Putamen (tissue), 1 donor: ENCODE measurements around the gene ZNF709.
A peak's percentile ranks its signal among the peaks of the same experiment; 100 is the strongest.
"Not testable (repeated sequence)": the region's sequence is repeated elsewhere in the genome, so short reads cannot be mapped to it uniquely, and the experiment has no call there.

Source experiments
- DNase-seq: peaks from one replicate; pipeline ENCODE4 v3.0.0-alpha.2; 2016; ENCODE audit warnings: low spot score

ZNF709 gene

DNA sequence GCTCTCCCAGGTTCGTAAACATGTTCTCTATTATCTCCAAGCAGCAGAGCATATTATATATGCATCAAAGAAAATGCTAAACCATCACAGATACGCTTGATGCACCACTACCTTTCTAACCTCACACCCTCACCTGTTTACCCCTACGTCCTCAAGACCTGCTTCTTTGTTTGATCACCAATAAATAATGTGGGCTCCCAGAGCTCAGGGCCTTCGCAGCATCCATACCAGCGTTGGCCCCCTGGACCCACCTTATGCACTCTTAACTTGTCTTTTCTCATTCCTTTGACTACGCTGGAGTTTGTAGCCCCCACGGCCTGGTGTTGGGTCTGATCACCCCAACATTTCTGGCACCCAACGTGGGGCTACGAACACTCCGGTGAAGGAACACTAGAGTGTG, 33.8 kb downstream of the ZNF709 start:
- no peak for DNase-seq

DNA sequence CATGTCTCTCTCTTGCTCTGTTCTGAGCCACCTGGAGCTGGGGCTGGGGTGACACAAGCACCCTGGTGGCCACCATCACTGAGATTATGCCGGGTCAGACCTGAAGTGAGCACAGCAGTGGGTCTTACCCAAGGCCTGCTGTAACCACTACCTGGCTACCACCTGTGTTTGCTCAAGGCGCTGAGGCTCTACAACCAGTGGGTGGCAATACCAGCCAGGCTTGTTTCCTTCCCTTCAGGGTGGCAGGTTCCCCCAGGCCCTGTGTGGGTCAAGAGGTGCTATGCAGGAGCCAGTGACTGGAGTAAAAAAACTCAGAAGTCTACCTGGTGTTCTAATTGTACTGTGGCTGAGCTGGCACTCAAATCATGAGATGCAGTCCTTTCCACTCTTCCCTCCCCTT, 35.8 kb downstream of the ZNF709 start:
- no peak for DNase-seq

DNA sequence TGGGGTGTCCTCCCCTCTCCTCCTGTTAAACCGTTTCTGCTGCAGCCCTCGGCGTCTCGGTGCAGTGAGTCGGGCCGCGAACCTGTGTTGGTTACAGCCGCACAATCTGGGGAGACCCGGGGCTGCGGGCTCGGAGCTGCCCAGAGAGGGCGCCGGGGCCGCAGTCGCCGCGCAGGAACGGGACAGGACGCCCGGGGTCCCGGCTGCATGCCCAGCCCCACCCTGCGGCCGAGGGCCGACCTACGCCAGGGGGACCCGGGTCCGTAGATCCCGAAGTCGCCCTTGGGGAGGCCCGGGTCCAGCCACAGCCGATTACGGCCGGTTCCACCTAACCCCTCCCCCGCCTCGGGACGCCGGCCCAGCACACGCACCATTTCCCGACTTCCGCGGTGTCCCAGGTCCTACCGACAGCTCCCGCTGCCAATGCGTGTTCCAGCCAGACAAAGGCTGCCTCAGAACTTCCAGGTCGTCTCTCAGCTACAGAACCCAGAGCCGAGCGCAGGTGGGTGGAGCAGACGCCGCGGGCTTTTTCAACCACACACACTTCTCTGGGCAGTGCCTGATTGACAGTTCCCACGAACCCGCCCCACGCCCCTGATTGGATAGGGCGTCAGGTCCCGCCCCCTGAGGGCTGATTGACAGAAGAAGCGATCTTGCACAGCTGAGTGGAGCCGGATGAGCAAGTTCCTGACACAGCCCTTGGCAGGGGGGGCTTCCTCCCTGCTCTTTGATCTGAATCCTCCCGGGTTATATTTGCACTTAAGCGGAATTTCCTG, 43.9 kb downstream of the ZNF709 start, which contains the start of gene ZNF443:
ZNF443 (minus strand) TSS at position 481 of the 776 bp plus-strand sequence; CDS start at position 374, 107 bp downstream.
- DNase-seq: peak; percentile 98

DNA sequence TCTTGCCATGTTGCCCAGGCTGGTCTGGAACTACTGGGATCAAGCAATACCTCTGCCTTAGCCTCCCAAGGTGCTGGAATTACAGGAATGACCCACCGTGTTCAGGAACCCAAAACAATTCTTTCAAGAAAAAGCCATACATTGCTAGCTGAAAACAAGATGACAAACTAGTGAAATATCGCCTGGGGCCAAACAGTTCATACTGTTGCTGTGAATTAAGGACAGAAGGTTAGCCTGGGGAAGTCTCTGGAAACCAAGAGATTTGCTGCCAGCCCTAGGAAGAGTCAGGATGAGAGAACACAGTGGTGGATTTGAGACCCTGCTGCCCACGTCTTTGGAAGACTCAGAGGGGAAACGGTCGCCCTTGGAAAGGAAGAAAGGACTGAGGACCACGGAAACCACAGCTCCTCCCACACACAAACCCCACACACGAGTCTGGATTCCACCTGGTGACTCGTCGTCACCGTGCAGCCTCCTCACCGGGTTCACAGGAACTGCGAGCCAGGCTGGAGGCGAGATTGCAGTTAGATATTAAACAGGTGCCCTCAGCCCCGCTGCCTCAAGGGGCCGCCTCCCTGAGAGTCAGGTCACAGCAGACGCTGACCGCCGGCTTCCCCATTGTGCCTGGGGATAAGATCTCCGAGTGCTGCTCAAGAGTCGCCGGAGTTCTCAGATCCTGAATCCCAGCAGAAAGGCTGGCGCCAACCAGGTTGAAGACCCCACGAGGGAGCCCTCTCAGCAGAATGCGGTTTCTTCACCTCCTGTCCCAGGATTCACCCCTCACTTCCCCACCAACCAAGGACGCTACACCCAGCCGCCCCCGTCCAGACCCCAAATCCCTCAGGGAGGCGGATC, 44.7 kb downstream of the ZNF709 start:
- not testable (repeated sequence) for DNase-seq

DNA sequence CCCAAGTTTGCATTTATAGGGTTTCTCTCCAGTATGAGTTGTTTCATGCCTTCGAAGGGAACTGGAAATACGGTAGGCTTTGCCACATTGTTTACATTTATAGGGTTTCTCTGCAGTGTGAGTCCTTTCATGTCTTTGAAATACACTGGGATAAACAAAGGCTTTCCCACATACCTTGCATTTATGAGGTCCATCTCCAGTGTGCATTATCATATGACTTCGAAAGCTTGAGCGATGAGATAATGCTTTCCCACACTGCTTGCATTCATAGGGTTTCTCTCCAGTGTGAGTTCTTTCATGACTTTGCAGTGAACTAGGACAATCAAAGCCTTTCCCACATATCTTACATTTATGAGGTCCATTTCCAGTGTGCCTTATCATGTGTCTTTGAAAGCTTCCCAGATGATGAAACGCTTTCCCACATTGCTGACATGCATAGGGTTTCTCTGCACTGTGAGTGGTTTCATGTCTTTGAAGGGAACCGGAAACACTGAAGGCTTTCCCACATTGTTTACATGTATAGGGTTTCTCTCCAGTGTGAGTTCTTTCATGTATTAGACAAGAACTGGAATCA, 53.8 kb downstream of the ZNF709 start:
- DNase-seq: not testable (repeated sequence)

DNA sequence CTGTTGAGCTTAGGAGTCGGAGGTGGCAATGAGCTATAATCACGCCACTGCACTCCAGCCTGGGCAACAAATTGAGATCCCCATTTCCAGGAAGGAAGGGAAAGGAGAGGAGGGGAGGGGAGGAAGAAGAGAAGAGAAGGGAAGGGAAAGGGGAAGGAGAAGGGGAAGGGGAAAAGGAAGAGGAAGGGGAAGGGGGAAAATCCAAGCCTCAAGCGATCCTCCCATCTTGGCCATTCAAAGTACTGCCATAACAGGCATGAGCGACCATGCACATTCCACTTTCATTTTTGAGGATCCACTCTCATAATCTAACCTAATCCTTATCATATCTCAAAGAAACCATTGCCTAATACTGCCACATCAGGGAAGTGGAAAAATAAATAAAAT, 58.7 kb downstream of the ZNF709 start:
- DNase-seq: no peak

DNA sequence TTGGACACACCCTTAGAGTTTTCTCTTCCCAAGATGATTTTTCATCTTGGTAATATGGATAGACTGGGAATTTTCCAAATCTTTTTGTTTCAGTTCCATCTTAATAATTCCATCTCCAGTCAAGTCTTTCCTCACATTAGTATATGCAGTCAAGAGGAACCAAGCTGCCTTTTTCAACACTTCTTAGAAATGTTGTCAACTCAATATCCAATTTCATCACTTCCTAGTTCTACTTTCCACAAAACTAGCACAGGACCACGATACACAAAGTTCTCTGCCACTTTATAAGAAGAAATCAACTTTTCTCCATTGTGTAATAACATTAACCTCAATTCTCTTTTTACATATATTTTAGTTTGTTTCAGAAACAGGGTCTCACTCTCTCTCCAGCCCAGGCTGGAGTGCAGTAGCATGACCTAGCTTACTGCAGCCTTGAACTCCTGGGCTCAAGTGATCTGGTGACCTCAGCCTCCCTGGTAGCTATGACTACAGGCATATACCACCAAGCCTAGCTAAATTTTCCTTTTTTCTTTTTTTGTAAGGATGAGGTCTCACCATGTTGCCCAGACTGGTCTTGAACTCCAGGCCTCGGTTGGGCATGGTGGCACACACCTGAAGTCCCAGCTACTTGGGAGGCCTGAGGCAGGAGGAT, 59.3 kb downstream of the ZNF709 start:
- DNase-seq: no peak

DNA sequence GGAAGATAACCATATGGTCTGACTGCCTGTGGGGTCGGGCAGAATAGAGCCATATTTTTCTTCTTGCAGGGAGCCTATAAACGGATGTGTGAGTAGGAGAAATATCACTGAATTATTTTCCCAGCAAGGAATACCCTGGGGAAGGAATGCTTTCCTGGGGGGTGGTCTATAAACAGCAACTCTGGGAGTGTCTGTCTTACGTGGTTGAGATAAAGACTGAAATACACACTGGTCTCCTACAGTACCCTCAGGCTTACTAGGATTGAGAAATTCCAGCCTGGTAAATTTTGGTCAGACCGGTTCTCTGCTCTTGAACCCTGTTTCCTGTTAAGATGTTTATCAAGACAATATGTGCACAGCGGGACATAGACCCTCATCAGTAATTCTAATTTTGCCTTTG, 67.3 kb downstream of the ZNF709 start:
- not testable (repeated sequence) for DNase-seq

DNA sequence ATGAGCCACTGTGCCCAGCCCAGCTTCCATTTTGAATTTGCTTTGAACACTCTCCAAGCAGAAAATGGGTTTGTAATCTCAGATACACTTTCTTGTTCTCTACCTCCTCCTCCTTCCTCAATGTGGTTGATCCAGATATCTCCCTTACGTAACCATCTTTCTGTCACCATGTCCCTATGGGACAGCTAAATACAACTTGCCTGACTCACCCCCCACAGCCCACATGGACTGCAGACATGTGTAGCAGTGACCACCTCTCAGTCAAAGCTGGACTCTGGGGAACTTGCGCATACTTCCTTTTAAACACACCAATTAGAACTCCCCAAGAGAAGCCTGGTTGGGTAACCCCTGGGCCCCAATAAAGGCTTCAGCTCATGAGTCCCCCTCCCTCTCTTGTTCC, 72.7 kb downstream of the ZNF709 start:
- DNase-seq: no peak
